Peyer's patch (tissue), 4 donors: ENCODE results near the gene MUC6.

Experiments used
- CTCF ChIP-seq, 6 experiments: fragments of 450-650 bp in 4 of 6; fragments of 200-600 bp in 2 of 6; sonication (generic) in 1 of 6; IDR thresholded peaks; one replicate each; pipeline ENCODE4 v1.5.1; 2017 to 2019; ENCODE audit warnings: antibody characterized with exemption in 6 of 6, mild to moderate bottlenecking in 3 of 6, moderate library complexity in 1 of 6
- POLR2A ChIP-seq, 2 donors: fragments of 450-650 bp; IDR thresholded peaks; one replicate each; pipeline ENCODE4 v1.5.1; 2017; ENCODE audit warnings: antibody characterized with exemption in 2 of 2, mild to moderate bottlenecking in 2 of 2, moderate library complexity in 2 of 2

- TF ChIP-seq POLR2A (IDR thresholded peaks at IDR 0.05) = no peak
- no peak for TF ChIP-seq CTCF (IDR thresholded peaks at IDR 0.05)
These were observed 23.5 kb downstream of the MUC6 start for GRCh38 chr11:1012740-1013630.
